Activated naive CD4-positive, alpha-beta T cell treated with anti-CD3 and anti-CD28 coated beads, Interleukin-2, amount 50 U/mL, for 72 hours (primary cell): ENCODE measurements around the gene CYSTM1. TPM values are rescaled to one million over a fixed set of nuclear protein-coding genes. Genes with fewer than 3 reads are reported as not detected.

ENCODE experiments used
- ATAC-seq, 2 donors: fragments of 150-1000 bp; cut with Tn5 transposase; 2 replicates each; pipeline ENCODE4 v1.10.0; 2021; ENCODE audit warnings: mild to moderate bottlenecking in 2 of 2, moderate library complexity in 2 of 2
- DNase-seq, 2 donors: peaks; one replicate each; pipeline ENCODE4 v3.0.0; 2021 to 2022; ENCODE audit warnings: low spot score in 2 of 2
- H3K27ac Mint-ChIP-seq, 2 donors: one replicate each; pipeline ENCODE4 v1.8.0; 2022; ENCODE audit warnings: mild to moderate bottlenecking in 2 of 2, mixed read lengths in 2 of 2
- H3K36me3 Mint-ChIP-seq, 2 donors: one replicate each; pipeline ENCODE4 v1.8.0; 2022; ENCODE audit warnings: mixed read lengths in 2 of 2
- H3K9me3 Mint-ChIP-seq, 2 donors: one replicate each; pipeline ENCODE4 v1.8.0; 2022; ENCODE audit warnings: mixed read lengths in 2 of 2
- total RNA-seq, 2 donors: library from RNA; stranded (reverse); gene quantifications; one replicate each; pipeline ENCODE4 v1.2.3, GENCODE V29; 2022

The CYSTM1 gene
- total RNA-seq, 2 donors from 2014 or later, result 10.8 to 18.8 TPM

DNA sequence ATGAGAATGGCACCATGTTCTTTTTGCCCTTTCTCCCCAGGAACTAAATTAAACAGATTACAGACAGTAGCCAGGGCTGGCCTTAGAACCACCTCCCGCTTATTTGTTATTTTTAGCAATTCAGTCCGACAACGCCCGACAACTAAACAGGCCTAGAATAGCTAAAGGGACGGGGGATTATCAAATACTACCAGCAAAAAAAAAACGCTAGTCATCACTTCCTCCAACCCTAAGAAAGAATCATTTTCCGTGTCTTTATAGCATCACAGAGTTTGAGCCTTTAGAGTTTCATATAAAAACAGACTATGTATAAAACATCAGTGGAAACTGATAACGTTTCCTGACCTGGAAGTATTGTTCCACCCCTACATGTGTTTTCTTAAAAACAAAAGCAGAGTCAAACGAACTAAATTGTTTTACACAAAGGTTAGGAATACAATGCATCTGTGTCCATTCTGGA, 92.6 kb downstream of the CYSTM1 start:
- no peaks in the 10 kb centered on the region for H3K36me3 Mint-ChIP-seq
- H3K9me3 Mint-ChIP-seq, result no peaks in the 10 kb centered on the region
- peak overlapping the region in 1 of 2 donors; percentile 73 for H3K27ac Mint-ChIP-seq
- ATAC-seq (peak; percentile 16 to 29), DNase-seq (no peak)

DNA sequence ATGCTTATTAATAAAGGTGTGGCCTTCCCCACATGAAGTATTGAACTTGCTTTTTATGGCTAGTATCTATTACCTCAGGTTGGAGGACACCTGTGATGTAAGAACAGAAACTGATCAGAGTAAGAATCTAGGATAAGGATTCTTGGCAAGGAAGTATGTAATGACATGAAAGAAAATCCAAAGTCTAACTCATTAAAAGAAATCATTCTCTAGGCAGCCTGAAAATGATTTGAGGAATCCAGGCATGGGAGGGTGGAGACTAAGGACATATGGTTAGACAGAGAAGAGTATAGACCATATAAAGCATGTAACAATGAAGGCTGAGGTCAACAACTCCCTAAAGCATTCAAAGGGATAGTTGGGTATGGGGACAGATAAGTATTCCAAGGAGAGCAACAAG, 95.0 kb downstream of the CYSTM1 start:
- Mint-ChIP-seq H3K27ac (no peak overlapping the region), H3K36me3 (peaks cover 0 to 9% of the 10 kb centered on the region in 2 donors), H3K9me3 (no peaks in the 10 kb centered on the region)
- no peak for DNase-seq
- ATAC-seq, result no peak

DNA sequence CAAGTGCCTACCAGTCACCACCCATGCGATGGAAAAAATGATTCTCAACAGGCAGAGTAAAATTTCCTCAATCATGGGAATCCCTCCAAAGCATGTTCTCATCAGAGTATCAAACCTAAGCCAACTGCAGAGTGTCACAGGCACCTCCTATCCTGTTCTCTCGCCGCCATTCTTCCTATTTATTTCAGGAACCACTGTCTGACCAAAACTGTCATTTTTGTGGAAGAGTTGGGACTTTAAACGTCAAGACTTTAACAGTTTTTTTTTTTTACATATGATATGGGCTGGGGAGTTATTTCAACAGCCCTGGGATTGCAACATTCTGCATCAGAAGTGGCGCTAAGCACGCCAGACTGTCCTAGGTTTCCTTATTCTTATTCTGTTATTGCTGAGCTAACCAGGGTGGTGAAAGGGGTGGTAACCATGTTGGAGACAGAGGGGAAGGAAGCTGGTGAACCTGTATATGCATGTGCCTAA, 98.5 kb downstream of the CYSTM1 start:
- Mint-ChIP-seq H3K9me3 (peaks cover 0 to 10% of the 10 kb centered on the region in 2 donors), H3K27ac (no peak overlapping the region)
- ATAC-seq, result no peak

GRCh38 chr5:140275837-140276236, 100.8 kb downstream of the CYSTM1 start:
- ATAC-seq (no peak), DNase-seq (no peak)
- Mint-ChIP-seq H3K36me3 (peaks cover 10 to 35% of the 10 kb centered on the region in 2 donors), H3K9me3 (peaks cover 0 to 10% of the 10 kb centered on the region in 2 donors), H3K27ac (peak overlapping the region in 1 of 2 donors; percentile 6)

More for the DNA sequence above, 98.5 kb downstream of the CYSTM1 start:
- H3K36me3 Mint-ChIP-seq, result peaks cover 10 to 35% of the 10 kb centered on the region in 2 donors
- no peak for DNase-seq

GRCh38 chr5:140282266-140282665, 107.3 kb downstream of the CYSTM1 start:
- DNase-seq (no peak), ATAC-seq (no peak)
- H3K9me3 Mint-ChIP-seq, result peaks cover 0 to 6% of the 10 kb centered on the region in 2 donors
- no peak overlapping the region for H3K27ac Mint-ChIP-seq
- peaks cover 6 to 8% of the 10 kb centered on the region in 2 donors for H3K36me3 Mint-ChIP-seq

DNA sequence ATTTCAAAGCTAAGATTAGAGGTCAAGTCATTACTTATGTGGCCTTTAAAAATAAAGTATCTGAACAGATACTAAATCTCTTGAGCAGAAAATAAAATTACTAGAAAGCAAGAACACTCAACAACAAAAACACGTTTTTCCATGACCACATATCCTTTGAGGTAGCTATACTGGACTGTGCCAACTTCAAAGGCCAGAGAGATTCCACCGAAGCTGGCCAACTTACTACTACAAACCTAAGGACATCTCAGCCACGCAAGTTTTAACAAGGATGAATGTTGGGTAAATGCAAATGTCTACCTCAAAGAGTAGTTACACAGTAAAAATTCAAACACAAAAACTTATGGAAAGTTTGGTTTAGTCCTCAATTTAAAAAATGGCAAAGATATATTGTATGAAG, 109.0 kb downstream of the CYSTM1 start:
- ATAC-seq (no peak), DNase-seq (no peak)
- Mint-ChIP-seq H3K9me3 (no peaks in the 10 kb centered on the region), H3K27ac (no peak overlapping the region), H3K36me3 (no peaks in the 10 kb centered on the region)

DNA sequence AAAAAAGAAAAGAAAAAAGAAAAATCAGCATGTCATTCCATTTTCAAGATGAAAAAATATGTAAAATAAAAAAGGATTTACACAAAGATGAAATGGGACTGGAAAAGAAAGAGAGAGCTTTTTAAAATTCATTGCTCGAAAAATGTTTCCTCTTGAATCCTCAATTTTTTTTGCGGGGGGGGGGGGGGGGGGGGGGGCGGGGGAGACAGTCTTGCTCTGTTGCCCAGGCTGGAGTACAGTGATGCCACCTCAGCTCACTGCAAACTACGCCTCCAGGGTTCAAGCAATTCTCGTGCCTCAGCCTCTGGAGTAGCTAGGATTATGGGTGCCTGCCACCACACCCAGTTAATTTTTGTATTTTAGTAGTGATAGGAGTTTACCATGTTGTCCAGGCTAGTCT, 111.4 kb downstream of the CYSTM1 start:
- Mint-ChIP-seq H3K27ac (no peak overlapping the region), H3K9me3 (no peaks in the 10 kb centered on the region), H3K36me3 (peaks cover 0 to 6% of the 10 kb centered on the region in 2 donors)
- ATAC-seq (no peak), DNase-seq (no peak)

DNA sequence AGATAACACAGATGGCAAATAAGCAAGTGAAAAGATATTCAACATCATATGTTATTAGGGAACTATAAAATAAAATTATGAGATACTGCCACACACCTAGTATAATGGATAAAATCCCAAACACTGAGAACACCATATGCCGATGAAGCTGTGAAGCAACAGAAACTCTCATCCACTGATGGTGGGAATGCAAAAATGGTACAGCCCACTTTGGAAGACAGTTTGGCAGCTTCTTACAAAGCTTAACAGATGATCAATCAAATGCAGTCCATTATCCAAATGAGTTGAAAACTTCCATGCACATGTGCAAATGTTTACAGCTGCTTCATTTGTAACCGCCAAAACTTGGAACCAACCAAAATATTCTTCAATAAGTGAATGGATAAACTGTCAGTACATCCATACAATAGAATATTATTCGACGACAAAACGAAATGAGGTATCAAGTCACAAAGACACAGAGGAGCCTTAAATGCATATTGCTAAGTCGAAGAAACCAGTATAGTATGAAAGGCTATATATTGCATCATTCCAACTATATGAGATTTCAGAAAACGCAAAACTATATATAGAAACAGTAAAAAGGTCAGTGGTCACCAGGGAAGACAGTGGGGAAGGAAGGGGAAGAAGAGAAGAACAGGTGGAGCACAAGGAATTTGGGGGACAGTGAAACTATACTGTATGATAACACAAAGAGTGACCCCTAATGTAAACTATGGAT, 113.0 kb downstream of the CYSTM1 start:
- DNase-seq (no peak), ATAC-seq (no peak)
- H3K9me3 Mint-ChIP-seq, result no peaks in the 10 kb centered on the region
- peaks cover 0 to 9% of the 10 kb centered on the region in 2 donors for H3K36me3 Mint-ChIP-seq
- peak overlapping the region in 1 of 2 donors; percentile 59 for H3K27ac Mint-ChIP-seq

DNA sequence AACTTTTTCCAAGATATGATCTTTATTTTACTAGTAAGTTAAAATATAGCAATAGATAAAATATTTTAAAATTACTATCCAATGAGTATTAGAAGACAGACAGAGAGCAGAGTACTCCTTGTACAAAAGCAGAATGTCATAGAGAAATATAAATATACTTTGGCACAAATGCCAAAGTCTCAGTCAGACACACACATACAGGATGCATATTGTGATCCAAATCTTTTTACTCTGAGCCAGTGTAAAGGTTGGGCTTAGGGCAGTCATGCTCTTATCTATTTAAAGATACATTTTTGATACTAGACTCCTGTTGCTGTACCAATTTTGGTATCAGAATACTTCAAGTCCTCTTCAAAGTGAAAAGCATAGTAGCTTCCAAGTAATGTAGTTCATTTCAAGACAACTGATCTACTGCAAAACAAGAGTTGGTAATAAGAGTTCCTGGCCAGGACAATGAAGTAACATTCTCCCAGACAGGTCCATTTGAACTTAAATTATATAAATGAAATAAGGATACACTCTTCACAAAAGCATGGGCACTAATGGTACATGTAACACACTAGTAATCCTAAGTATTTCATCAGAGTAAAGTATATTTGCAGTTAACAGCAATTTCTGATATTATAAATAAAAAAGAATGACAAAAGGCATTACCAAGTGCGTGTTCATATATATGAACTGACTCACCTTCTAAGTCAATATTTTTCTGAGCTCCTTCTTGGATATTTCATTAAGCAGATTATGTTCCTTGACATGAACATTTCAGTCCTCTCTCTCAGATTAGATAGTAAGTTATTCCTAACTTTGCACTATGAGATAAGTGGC, 117.4 kb downstream of the CYSTM1 start:
- DNase-seq (no peak), ATAC-seq (no peak)
- Mint-ChIP-seq H3K36me3 (peaks cover 0 to 15% of the 10 kb centered on the region in 2 donors), H3K9me3 (no peaks in the 10 kb centered on the region), H3K27ac (peak overlapping the region in 1 of 2 donors; percentile 45)

Other genes with a start within 250 kb of the CYSTM1 start
- gene NRG2, start 131.9 kb upstream of the CYSTM1 start, total RNA-seq, result under 1 TPM in 1 of 2 donors, not detected in 1; 0.06 TPM
- 10 to 100 TPM in 1 of 2 donors, 1 to 10 TPM in 1; 7.7 to 11.1 TPM for gene PURA, start 61.1 kb upstream of the CYSTM1 start, total RNA-seq
- 1 to 10 TPM; 1.8 to 3.2 TPM for gene IGIP, start 49.3 kb upstream of the CYSTM1 start, total RNA-seq
- 10 to 100 TPM; 45.4 to 66.4 TPM for gene PFDN1, start 127.9 kb downstream of the CYSTM1 start, total RNA-seq
- 10 to 100 TPM in 1 of 2 donors, 1 to 10 TPM in 1; 6.9 to 10.5 TPM for gene HBEGF, start 171.4 kb downstream of the CYSTM1 start, total RNA-seq
- gene SLC4A9, start 185.0 kb downstream of the CYSTM1 start, total RNA-seq, result under 1 TPM; 0.25 to 0.41 TPM
- gene ANKHD1, start 226.6 kb downstream of the CYSTM1 start, total RNA-seq, result 100 to 1,000 TPM; 107 to 143 TPM